MG63 (cell line): Measurements from ENCODE around the gene TECTB. TPM values are rescaled to one million over a fixed set of nuclear protein-coding genes. Genes with fewer than 3 reads are reported as not detected.

Experiments
- DNase-seq: peaks from one replicate; pipeline ENCODE4 v3.0.0-alpha.2; 2020
- H3K27me3 ChIP-seq: fragments of 250-450 bp; sonication (Bioruptor Pico); 2 replicates; pipeline ENCODE4 v1.5.1; 2020; ENCODE audit warnings: mild to moderate bottlenecking, moderate library complexity
- H3K36me3 ChIP-seq: fragments of 250-450 bp; sonication (Bioruptor Pico); 2 replicates; pipeline ENCODE4 v1.5.1; 2020; ENCODE audit warnings: mild to moderate bottlenecking, moderate library complexity
- H3K4me3 ChIP-seq: fragments of 250-450 bp; sonication (Bioruptor Pico); 2 replicates; pipeline ENCODE4 v1.5.1; 2020; ENCODE audit warnings: mild to moderate bottlenecking, moderate library complexity
- H3K9me3 ChIP-seq: fragments of 250-450 bp; sonication (Bioruptor Pico); 2 replicates; pipeline ENCODE4 v1.5.1; 2020; ENCODE audit warnings: mild to moderate bottlenecking, moderate library complexity
- total RNA-seq: library from RNA; depleted of rRNA; stranded (reverse); fragments of >200 nt; shearing (Covaris generic); gene quantifications from 2 replicates; pipeline ENCODE4 v1.2.3, GENCODE V29; 2014; ENCODE audit warnings: low replicate concordance; rRNA removed

TECTB gene
- total RNA-seq, 1 experiment from 2014 or later, result not detected

GRCh38 chr10:112349521-112350085, 66.4 kb downstream of the TECTB start:
- H3K9me3 ChIP-seq, result no peaks in the 10 kb centered on the region
- H3K36me3 ChIP-seq, result no peaks in the 10 kb centered on the region
- H3K27me3 ChIP-seq, result no peaks in the 10 kb centered on the region
- DNase-seq, result no peak
- no peak overlapping the region for H3K4me3 ChIP-seq

DNA sequence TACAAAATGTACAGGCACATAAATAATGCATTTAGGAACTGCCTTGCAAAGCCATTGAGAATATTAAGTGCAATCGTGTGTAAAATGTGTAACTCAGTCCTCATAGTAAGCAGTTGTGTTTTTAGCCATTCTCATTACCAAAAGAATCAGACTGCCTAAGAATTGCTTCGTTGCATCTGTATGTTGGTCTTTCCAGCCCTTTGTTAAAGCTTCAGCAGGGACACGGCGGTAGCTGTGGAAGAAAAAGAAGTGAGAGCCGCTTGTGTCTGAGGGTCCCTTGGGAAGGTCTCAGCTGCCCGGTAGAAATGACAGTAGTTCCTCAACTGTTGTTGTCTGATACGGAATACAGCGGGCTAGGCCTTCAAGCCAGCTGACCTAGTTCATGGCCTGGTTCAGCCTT, 67.9 kb downstream of the TECTB start:
- no peaks in the 10 kb centered on the region for H3K36me3 ChIP-seq
- no peaks in the 10 kb centered on the region for H3K9me3 ChIP-seq
- no peaks in the 10 kb centered on the region for H3K27me3 ChIP-seq
- no peak overlapping the region for H3K4me3 ChIP-seq
- no peak for DNase-seq

GRCh38 chr10:112352044-112352443, 68.8 kb downstream of the TECTB start:
- Histone ChIP-seq H3K4me3 (no peak overlapping the region), H3K9me3 (no peaks in the 10 kb centered on the region), H3K27me3 (no peaks in the 10 kb centered on the region), H3K36me3 (no peaks in the 10 kb centered on the region)
- no peak for DNase-seq

GRCh38 chr10:112353046-112353445, 69.8 kb downstream of the TECTB start:
- no peak overlapping the region for H3K4me3 ChIP-seq
- DNase-seq, result no peak
- H3K27me3 ChIP-seq, result no peaks in the 10 kb centered on the region
- no peaks in the 10 kb centered on the region for H3K36me3 ChIP-seq
- H3K9me3 ChIP-seq, result no peaks in the 10 kb centered on the region

Other genes with a start within 250 kb of the TECTB start
- gene GPAM, start 99.6 kb upstream of the TECTB start, total RNA-seq, result 4.4 and 7.3 TPM in 2 replicates
- 3.2 and 6.5 TPM in 2 replicates for gene ACSL5, start 90.7 kb downstream of the TECTB start, total RNA-seq
- gene ZDHHC6, start 163.5 kb downstream of the TECTB start, total RNA-seq, result 12.8 and 18.4 TPM in 2 replicates
- 12.0 and 19.1 TPM in 2 replicates for gene VTI1A, start 163.8 kb downstream of the TECTB start, total RNA-seq